ENCODE measurements around the gene TPTE.
"Not testable (repeated sequence)": the region's sequence is repeated elsewhere in the genome, so short reads cannot be mapped to it uniquely, and the experiment has no call there.

DNA sequence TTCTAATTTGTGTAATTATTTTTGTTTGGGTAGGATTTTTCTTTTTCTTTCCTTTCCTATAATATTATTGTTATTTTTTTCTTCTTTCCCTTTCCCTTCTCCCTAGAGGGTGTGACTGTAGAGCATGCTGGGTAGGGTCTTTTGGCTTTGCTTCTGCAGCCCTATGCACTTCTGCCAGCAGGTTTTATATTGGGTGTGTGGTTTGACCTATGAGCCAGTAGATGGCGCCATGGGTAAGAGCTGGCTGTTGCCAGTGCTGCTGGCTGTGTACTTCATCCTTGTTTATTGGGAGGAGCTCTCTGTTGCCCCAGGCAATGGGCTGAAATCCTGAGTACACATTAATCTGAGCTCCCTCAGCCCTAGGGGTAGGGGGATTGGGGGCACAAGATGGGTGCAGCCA lies 67.7 kb downstream of the TPTE start:
- TF ChIP-seq, protein P1, sequence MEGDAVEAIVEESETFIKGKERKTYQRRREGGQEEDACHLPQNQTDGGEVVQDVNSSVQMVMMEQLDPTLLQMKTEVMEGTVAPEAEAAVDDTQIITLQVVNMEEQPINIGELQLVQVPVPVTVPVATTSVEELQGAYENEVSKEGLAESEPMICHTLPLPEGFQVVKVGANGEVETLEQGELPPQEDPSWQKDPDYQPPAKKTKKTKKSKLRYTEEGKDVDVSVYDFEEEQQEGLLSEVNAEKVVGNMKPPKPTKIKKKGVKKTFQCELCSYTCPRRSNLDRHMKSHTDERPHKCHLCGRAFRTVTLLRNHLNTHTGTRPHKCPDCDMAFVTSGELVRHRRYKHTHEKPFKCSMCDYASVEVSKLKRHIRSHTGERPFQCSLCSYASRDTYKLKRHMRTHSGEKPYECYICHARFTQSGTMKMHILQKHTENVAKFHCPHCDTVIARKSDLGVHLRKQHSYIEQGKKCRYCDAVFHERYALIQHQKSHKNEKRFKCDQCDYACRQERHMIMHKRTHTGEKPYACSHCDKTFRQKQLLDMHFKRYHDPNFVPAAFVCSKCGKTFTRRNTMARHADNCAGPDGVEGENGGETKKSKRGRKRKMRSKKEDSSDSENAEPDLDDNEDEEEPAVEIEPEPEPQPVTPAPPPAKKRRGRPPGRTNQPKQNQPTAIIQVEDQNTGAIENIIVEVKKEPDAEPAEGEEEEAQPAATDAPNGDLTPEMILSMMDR (IDR thresholded peaks at IDR 0.05), result not testable (repeated sequence)
- not testable (repeated sequence) for TF ChIP-seq MAZ (IDR thresholded peaks at IDR 0.05; ENCODE audit: borderline replicate concordance, low read depth, low read length); CEBPB (IDR thresholded peaks at IDR 0.05); POLR2A (IDR thresholded peaks at IDR 0.05; ENCODE audit: low read length); HOXB13 (CRISPR knock-in tag; IDR thresholded peaks at IDR 0.05; ENCODE audit: low read depth); RAD21 (conservative IDR thresholded peaks at IDR 0.05 in 1 of 2, IDR thresholded peaks at IDR 0.05 in 1 of 2); SREBF2 (IDR thresholded peaks at IDR 0.05); JUN (IDR thresholded peaks at IDR 0.05); CBX2 (IDR thresholded peaks at IDR 0.05; ENCODE audit: borderline replicate concordance, low read depth)
- TF ChIP-seq, protein P2, sequence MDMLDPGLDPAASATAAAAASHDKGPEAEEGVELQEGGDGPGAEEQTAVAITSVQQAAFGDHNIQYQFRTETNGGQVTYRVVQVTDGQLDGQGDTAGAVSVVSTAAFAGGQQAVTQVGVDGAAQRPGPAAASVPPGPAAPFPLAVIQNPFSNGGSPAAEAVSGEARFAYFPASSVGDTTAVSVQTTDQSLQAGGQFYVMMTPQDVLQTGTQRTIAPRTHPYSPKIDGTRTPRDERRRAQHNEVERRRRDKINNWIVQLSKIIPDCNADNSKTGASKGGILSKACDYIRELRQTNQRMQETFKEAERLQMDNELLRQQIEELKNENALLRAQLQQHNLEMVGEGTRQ (IDR thresholded peaks at IDR 0.05), result not testable (repeated sequence)
- TF ChIP-seq, protein P3, sequence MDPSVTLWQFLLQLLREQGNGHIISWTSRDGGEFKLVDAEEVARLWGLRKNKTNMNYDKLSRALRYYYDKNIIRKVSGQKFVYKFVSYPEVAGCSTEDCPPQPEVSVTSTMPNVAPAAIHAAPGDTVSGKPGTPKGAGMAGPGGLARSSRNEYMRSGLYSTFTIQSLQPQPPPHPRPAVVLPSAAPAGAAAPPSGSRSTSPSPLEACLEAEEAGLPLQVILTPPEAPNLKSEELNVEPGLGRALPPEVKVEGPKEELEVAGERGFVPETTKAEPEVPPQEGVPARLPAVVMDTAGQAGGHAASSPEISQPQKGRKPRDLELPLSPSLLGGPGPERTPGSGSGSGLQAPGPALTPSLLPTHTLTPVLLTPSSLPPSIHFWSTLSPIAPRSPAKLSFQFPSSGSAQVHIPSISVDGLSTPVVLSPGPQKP (IDR thresholded peaks at IDR 0.05; ENCODE audit: low read depth, low read length), result not testable (repeated sequence)
